ENCODE results near the gene LMNA.
"Not testable (repeated sequence)": the region's sequence is repeated elsewhere in the genome, so short reads cannot be mapped to it uniquely, and the experiment has no call there.

LMNA gene

GRCh38 chr1:156104861-156105832 is 9.4 kb upstream of the LMNA start:
- no peak for DNase-seq

- no peak for DNase-seq
These were observed 7.7 kb upstream of the LMNA start for GRCh38 chr1:156106624-156107488.

DNA sequence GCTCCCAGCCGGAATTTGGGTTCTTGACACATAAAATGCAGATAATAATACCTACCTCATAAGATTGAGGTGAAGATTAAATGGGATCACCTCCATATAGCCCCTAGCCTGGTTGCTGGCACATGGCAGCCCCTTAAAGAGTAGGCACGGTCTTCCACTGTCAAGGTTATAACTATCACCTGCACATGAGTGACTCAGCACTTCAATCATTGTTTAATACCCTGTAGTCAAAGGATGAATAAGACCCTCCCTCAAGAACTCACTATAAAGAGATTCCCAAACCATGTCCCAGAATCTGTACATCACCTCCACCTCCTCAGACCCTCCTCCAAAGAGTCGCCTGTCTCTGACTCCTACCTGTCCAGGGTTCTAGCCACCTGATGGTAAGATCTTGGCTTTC is 6.5 kb upstream of the LMNA start:
- no peak for DNase-seq

DNA sequence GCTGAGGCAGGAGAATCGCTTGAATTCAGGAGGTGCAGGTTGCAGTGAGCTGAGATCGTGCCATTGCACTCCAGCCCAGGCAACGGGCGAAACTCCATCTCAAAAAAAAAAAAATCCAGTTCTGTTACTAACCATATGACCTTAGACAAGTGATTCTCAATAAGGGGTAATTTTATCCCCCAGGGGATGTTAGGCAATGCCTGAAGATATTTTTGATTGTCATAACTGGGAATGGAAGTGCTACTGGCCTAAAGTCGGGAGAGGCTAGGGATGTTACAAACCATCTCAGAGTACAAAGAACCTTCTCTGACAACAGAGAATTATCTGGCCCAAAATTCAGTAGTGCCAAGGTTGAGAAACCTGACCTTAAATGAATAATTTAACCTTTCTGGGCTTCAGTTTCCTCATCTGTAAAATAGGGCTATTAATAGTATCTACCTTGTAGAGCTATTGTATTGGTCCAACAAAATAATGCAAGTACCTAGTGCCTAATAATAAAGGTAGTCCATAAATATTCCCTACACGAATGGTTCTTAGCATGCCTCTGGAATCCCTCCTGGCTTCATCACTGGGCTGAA is 5.8 kb upstream of the LMNA start:
- no peak for DNase-seq

DNA sequence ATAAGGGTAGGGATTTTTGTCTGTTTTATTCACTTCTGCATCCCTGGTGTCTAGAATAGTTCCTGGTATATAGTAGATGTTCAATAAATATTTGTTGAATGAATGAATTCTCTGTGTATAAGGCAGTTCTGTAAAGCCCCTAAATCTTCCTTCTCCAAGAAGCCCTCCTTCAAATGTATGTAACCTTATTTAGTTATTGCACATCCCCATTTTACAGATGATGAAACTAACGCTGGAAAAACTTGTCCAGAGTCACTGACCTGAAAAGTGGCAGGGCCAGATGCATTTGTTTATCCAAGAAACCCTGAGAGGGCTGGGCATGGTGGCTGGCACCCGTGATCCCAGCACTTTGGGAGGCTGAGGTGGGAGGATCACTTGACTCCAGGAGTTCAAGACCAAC is 4.3 kb upstream of the LMNA start:
- DNase-seq = no peak

- no peak for DNase-seq
These were observed 3.1 kb upstream of the LMNA start for GRCh38 chr1:156111355-156111962.

- no peak for DNase-seq
These were observed 2.0 kb upstream of the LMNA start for GRCh38 chr1:156112276-156113137.

GRCh38 chr1:156113282-156113950 is 1.1 kb upstream of the LMNA start:
- DNase-seq = no peak

DNA sequence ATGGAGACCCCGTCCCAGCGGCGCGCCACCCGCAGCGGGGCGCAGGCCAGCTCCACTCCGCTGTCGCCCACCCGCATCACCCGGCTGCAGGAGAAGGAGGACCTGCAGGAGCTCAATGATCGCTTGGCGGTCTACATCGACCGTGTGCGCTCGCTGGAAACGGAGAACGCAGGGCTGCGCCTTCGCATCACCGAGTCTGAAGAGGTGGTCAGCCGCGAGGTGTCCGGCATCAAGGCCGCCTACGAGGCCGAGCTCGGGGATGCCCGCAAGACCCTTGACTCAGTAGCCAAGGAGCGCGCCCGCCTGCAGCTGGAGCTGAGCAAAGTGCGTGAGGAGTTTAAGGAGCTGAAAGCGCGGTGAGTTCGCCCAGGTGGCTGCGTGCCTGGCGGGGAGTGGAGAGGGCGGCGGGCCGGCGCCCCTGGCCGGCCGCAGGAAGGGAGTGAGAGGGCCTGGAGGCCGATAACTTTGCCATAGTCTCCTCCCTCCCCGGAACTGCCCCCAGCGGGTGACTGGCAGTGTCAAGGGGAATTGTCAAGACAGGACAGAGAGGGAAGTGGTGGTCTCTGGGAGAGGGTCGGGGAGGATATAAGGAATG is 505 bp downstream of the LMNA start:
- no peak for DNase-seq

DNA sequence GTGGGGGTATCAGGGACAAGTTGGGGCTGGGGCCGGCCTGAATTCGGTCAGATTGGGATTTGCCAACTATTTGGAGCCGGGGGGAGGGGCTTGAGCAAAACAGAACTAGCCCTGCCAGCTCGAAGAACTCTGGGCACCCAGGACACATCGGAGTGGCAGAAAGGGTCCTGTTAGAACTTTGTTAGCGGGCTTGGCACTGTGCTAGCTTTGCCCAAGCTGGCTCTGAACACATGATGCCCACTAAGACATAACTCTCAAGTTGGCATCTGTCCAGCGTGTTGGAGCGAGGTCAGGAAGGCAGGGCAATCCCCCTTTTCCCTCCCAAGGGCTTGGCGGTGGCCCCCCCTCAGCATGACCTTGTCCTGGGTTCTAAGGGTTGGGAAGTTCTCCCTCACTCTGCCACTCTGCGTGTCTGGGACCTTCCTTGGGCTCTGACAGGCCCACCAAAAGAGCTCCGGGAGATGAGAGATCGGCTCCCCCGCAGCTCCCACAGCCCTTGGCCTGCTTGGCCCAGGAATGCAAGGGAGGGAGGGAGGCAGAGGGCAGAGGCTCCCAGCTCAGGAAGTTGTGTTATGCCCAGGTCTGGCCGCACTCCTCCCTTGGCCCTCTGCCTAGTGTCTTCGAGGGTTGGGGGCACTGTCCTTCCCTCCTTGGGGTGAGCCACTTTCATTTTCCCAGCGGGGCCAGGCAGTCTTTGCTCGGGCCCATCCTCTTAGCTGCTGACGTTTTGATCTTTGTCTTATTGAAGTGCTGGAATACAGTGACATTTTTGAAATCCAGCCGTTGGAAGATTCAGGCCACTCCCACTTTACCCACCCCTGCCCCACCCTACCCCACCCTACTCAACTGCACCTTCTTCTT is 1.2 kb downstream of the LMNA start:
- no peak for DNase-seq

- DNase-seq = not testable (repeated sequence)
These were observed 2.2 kb downstream of the LMNA start for GRCh38 chr1:156116731-156117130.

DNA sequence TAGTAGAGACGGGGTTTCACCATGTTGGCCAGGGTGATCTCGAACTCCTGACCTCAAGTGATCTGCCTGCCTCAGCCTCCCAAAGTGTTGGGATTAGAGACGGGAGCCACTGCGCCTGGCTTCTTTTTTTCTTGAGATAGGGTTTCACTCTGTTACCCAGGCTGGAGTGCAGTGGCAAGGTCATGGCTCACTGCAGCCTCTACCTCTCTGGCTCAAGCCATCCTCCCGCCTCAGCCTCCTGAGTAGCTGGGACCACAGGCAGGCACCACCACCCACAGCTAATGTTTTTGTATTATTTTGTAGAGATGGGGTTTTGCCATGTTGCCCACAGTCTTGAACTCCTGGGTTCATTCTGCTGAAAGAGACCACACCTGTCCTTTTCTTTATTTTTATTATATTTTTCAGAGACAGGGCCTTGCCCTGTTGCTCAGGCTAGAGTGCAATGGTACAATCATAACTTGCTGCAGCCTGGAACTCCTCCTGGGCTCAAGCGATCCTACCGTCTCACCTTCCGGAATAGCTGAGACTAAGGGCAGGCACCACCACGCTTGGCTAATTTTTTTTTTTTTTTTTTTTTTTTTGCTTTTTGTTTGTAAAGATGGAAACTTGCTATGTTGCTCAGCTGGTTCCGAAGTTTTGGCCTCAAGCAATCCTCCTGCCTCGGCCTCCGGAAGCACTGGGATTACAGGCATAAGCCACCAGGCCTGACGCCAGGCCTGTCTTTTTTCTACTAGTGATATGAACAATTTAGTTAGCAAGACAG is 3.1 kb downstream of the LMNA start:
- DNase-seq = no peak

- no peak for DNase-seq
These were observed 3.8 kb downstream of the LMNA start for GRCh38 chr1:156118177-156118868.

DNA sequence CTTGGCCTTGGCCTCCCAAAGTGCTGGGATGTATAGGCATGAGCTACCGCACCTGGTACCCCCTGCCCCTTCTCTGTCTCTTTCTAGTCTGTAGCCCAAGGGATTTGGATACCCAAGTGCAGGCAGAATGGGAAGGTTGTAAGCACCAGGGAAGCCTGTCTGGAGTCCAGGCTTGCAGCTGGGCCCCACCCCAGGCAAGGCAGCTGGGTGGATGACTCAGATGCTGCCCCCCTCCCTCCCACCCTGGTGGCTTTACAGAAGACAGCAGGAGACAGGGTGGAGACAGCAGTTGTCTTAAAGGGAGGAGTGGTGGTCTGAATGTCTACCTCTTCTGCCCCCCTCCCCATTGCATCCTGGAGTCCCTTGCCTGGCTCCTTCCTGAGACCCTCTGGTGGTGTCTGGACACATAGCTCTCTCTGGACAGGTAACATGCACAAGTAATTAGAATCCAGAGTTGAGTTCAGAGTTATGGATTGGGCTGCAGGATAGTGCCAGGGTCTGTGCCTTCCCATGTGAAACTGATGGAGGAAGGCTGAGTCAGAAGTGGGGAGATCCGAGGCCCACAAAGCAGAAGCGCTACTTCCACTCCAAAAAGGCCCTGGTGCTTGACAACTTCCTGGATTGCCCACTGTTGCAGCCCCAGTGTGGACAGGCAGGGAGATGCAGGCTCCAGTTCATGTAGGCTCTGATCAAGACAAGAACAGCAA is 5.1 kb downstream of the LMNA start:
- DNase-seq = peak; percentile 76

DNA sequence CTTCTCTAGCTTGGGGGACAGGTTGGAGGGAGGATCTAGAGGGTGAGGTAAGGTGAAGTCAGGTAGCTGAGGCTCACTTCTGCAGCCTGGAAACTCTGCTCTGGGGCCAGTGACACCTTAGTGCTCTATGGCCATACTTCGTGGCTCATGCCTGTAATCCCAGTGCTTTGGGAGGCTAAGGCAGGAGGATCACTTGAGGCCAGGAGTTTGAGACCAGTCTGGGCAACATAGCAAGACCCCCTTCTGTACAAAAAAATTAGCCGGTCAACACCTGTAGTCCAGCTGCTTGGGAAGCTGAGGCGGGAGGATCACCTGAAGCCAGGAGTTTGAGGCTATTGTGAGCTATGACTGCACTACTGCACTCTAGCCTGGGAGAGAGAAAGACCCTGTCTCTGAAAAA is 5.8 kb downstream of the LMNA start:
- DNase-seq = no peak

- DNase-seq = not testable (repeated sequence)
These were observed 6.5 kb downstream of the LMNA start for GRCh38 chr1:156121005-156121404.

- DNase-seq = no peak
These were observed 6.9 kb downstream of the LMNA start for GRCh38 chr1:156121457-156121856.

DNA sequence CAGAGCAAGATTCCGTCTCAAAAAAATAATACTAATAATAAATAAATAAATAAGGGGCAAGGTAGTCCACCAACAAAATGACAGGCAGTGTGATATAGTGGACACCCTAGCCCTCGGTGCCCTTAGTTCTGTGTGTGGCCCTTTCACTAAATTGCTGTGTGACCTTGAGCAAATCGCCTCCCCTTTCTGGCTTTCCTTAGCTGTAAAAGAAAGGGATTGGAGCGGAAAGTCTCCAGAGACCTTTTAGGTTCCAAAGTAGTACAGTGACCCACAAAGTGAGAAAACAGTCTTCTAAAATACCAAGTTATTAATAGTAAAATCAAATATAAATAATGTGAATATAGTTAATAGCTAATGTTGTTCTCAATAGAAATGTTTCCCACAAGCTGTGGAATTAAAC is 7.6 kb downstream of the LMNA start:
- DNase-seq = no peak

All from CD4-positive, alpha-beta T cell treated with Interleukin-15 for 1 hour (primary cell).